Adrenal gland (tissue), 5 donors: ENCODE data around the gene PRKG1.

Experiments
- CTCF ChIP-seq, 6 experiments: fragments of 450-650 bp in 4 of 6; fragments of 200-600 bp in 2 of 6; sonication (generic) in 1 of 6; IDR thresholded peaks; 1 replicate in 5 of 6; 2 replicates in 1 of 6; pipeline versions ENCODE4 v1.5.1 to v1.8.0; 2016 to 2021; ENCODE audit warnings: antibody characterized with exemption in 6 of 6, mild to moderate bottlenecking in 2 of 6, moderate library complexity in 1 of 6
- POLR2A ChIP-seq, 2 donors: fragments of 450-650 bp; IDR thresholded peaks; one replicate each; pipeline ENCODE4 v1.6.1; 2017; ENCODE audit warnings: antibody characterized with exemption in 2 of 2, mild to moderate bottlenecking in 2 of 2, moderate library complexity in 1 of 2
- donor health status: DM: no; HTN: no; CAD: no.

GRCh38 chr10:51479711-51480110 is 405.4 kb downstream of the PRKG1 start:
- TF ChIP-seq CTCF (IDR thresholded peaks at IDR 0.05) = no peak
- no peak for TF ChIP-seq POLR2A (IDR thresholded peaks at IDR 0.05)
